Chondrocyte (in vitro differentiated cells): ENCODE measurements around the gene MYH7. TPM values are rescaled to one million over a fixed set of nuclear protein-coding genes. Genes with fewer than 3 reads are reported as not detected.

Experiments
- DNase-seq: peaks from one replicate; pipeline ENCODE4 v3.0.0; 2021; ENCODE audit warnings: mixed read lengths, low spot score
- H3K27ac Mint-ChIP-seq: one replicate; pipeline ENCODE4 v1.8.0; 2021; ENCODE audit warnings: mild to moderate bottlenecking, moderate library complexity, mixed read lengths; ENCODE audit not compliant: unreplicated experiment
- H3K27me3 Mint-ChIP-seq: 2 replicates; pipeline ENCODE4 v1.8.0; 2021; ENCODE audit warnings: low read depth, mixed read lengths
- H3K36me3 Mint-ChIP-seq: 2 replicates; pipeline ENCODE4 v1.8.0; 2021; ENCODE audit warnings: low read depth, mixed read lengths
- H3K4me1 Mint-ChIP-seq: 2 replicates; pipeline ENCODE4 v1.8.0; 2021; ENCODE audit warnings: low read depth, mild to moderate bottlenecking, mixed read lengths
- H3K4me3 Mint-ChIP-seq: one replicate; pipeline ENCODE4 v1.8.0; 2021; ENCODE audit warnings: mild to moderate bottlenecking, moderate library complexity, mixed read lengths; ENCODE audit not compliant: unreplicated experiment
- H3K9me3 Mint-ChIP-seq: 2 replicates; pipeline ENCODE4 v1.8.0; 2021; ENCODE audit warnings: low read depth, mixed read lengths
- CTCF ChIP-seq: fragments of 200-600 bp; sonication (generic); IDR thresholded peaks from 2 replicates; pipeline ENCODE4 v1.5.0; 2021; ENCODE audit warnings: antibody characterized with exemption, mild to moderate bottlenecking, moderate library complexity
- total RNA-seq: library from RNA; stranded (reverse); gene quantifications from 3 replicates; pipeline ENCODE4 v1.2.1, GENCODE V29; 2021

The MYH7 gene
- total RNA-seq, 1 donor from 2014 or later: not detected

- H3K9me3 Mint-ChIP-seq: no peaks in the 10 kb centered on the region
- no peak overlapping the region for H3K27ac Mint-ChIP-seq
- H3K27me3 Mint-ChIP-seq: peaks cover 58% of the 10 kb centered on the region
- H3K4me1 Mint-ChIP-seq: no peaks in the 10 kb centered on the region
- TF ChIP-seq CTCF: no peak
- no peak for DNase-seq
- H3K36me3 Mint-ChIP-seq: no peaks in the 10 kb centered on the region
- no peak overlapping the region for H3K4me3 Mint-ChIP-seq
These were observed 50.9 kb downstream of the MYH7 start for GRCh38 chr14:23384364-23385080.

GRCh38 chr14:23382731-23383440 lies 52.6 kb downstream of the MYH7 start:
- H3K27ac Mint-ChIP-seq: no peak overlapping the region
- no peaks in the 10 kb centered on the region for H3K4me1 Mint-ChIP-seq
- no peak overlapping the region for H3K4me3 Mint-ChIP-seq
- H3K36me3 Mint-ChIP-seq: no peaks in the 10 kb centered on the region
- H3K9me3 Mint-ChIP-seq: no peaks in the 10 kb centered on the region
- peak; percentile 50 for DNase-seq
- no peak for TF ChIP-seq CTCF
- H3K27me3 Mint-ChIP-seq: peaks cover 58% of the 10 kb centered on the region

- Mint-ChIP-seq H3K27me3 (peaks cover 59% of the 10 kb centered on the region), H3K27ac (no peak overlapping the region), H3K36me3 (no peaks in the 10 kb centered on the region), H3K9me3 (no peaks in the 10 kb centered on the region), H3K4me1 (no peaks in the 10 kb centered on the region), H3K4me3 (no peak overlapping the region)
- DNase-seq: peak; percentile 72
- TF ChIP-seq CTCF: no peak
These were observed 53.2 kb downstream of the MYH7 start for GRCh38 chr14:23382276-23382675.

- Mint-ChIP-seq H3K9me3 (no peaks in the 10 kb centered on the region), H3K4me1 (no peaks in the 10 kb centered on the region), H3K27me3 (peaks cover 60% of the 10 kb centered on the region), H3K36me3 (no peaks in the 10 kb centered on the region), H3K27ac (no peak overlapping the region), H3K4me3 (no peak overlapping the region)
- TF ChIP-seq CTCF: no peak
- DNase-seq: peak; percentile 42
These were observed 53.6 kb downstream of the MYH7 start for GRCh38 chr14:23381871-23382270.

- no peaks in the 10 kb centered on the region for H3K36me3 Mint-ChIP-seq
- no peaks in the 10 kb centered on the region for H3K4me1 Mint-ChIP-seq
- no peak overlapping the region for H3K27ac Mint-ChIP-seq
- DNase-seq: peak; percentile 52
- TF ChIP-seq CTCF: no peak
- H3K27me3 Mint-ChIP-seq: peaks cover 56% of the 10 kb centered on the region
- no peaks in the 10 kb centered on the region for H3K9me3 Mint-ChIP-seq
- no peak overlapping the region for H3K4me3 Mint-ChIP-seq
These were observed 54.5 kb downstream of the MYH7 start for GRCh38 chr14:23380976-23381375.
